Fibroblast of skin of left biceps (primary cell): ENCODE measurements around the gene TMEM217.
"Not testable (repeated sequence)": the region's sequence is repeated elsewhere in the genome, so short reads cannot be mapped to it uniquely, and the experiment has no call there.

Source experiments
- DNase-seq, 2 experiments: peaks; one replicate each; pipeline ENCODE4 v3.0.0-alpha.2; 2013; ENCODE audit warnings: low read depth in 2 of 2

Gene TMEM217

DNA sequence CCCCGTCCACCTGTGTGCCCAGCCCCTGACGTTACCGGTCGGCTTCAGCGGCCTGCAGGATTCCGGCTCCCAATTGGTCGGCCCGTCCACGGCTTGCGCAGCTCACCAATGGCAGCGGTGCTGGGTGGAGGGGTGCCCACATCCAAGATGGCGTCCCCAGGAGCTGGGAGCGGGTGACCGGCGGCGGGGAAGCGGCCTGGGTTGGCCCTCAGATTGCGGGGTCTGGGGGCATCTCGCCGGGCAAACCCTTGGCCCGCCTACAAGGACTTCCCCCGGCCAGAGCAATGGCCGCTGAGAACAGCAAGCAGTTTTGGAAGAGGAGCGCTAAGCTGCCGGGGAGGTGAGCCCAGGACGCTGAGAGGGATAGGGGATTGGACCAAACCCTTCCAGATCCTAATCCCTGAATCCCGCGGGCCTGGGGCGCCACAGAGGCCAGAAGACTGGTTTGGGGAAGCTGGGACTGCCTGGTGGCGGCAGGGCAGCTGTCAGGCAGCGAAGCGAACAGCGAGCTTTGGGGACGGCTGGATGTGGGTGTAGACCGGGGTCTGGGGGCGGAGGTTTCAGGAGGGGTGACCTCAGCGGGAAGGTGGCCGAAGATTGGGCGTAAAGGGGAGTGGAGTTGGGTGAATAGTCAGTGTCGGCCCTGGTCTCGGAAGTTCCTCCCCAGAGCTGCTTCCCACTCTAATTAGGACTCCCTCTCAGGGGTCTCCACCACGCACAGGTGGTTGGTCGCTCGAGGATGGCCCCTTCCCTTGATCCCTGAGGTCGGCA, at the start of gene TMEM217, which contains the start of gene TBC1D22B:
TMEM217 (minus strand) TSS at position 511 of the 771 bp plus-strand sequence. CDS start 39,114 bp downstream, outside the sequence.
TBC1D22B (plus strand) TSS at position 139 of the 771 bp plus-strand sequence; CDS start at position 285, 146 bp downstream.
- DNase-seq, result peak; percentile 57 to 68

DNA sequence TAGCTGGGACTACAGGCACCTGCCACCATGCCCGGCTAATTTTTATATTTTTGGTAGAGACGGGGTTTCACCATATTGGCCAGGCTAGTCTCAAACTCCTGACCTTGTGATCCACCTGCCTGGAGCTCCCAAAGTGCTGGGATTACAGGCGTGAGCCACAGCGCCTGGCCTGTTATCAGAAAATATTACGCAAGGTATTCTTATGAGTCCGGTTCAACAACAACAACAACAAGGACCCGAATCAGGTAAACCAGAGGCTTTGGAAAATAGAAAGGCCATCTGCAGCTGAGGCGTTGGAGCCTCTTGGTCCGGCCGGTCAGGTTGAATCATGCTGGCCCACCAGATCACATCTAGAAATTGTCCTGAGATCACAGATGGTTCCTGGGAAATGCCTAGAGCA, 49.5 kb upstream of the TMEM217 start:
- not testable (repeated sequence) for DNase-seq

DNA sequence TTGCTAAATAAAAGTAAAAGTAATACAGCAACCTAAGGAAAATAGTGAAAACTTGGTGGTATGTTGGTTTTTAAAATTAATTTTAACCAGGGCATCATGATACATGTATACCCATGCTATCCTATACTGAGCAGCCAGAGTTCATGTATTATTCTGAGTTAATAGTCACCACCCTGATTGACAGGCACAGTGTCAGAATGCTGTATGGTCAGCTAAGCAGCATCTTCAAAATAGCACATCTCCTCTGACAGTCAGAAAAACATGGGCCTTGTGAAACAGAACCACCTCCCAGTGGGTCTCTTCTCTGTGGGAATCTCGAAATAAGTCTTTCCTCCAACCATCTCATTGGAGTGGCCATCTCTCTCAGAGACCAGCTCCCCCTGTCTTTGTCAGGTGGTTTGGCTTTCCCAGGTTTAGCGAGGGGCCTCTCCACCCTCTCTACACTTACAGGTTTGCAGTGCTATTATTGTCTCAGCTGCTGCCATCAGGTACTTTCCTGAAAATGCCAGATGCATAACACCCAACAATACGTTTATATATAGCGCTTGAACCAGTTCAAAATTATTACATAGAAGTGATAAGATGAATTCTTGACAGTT, 48.8 kb upstream of the TMEM217 start:
- DNase-seq, result no peak

DNA sequence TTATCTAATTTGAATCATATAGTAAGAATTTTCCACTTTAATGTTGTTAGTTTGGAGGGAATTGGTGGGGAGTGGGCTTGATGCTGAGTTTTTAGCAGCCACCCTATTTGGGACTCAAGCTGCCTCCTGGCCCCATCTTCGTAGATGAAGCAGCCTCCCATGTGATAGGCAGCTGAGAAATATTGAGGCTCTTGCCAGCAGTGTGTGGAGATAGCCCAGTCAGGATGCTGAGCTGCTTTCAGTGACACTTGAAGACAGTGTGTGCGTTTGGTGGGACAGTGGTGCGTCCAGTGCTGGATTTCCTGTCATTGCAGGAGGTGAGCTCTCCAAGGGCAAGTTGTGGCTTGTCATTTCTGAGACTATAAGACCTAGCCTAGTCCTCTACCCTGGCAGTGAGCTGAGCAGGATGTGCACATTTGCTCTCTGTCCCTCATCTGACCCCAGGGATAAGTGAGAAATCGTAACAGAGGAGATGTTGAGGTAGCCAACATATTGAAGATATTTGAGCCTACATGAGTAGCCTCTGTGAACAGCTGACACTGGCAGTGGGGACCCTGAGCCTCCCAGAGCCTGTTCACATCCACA, 48.0 kb upstream of the TMEM217 start:
- no peak for DNase-seq

DNA sequence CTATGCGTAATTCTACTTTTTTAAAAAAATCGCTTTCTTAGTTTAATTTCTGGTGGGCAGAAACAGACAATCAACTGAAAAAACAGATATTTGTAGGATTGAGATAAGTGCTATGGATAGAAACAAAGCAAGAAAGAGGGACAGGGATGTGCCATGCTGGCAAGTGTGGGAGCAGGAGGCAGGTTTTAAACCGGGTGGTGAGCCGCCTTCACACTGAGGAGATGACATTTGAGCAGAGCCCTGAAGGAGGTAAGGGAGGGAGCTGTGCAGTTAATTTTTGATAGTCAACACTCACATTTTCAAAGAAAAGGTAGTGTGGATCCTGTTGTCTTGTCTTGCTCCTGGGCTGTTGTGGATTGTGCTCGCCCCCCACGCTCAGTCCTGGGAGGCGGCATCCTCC, 46.8 kb upstream of the TMEM217 start:
- no peak for DNase-seq

DNA sequence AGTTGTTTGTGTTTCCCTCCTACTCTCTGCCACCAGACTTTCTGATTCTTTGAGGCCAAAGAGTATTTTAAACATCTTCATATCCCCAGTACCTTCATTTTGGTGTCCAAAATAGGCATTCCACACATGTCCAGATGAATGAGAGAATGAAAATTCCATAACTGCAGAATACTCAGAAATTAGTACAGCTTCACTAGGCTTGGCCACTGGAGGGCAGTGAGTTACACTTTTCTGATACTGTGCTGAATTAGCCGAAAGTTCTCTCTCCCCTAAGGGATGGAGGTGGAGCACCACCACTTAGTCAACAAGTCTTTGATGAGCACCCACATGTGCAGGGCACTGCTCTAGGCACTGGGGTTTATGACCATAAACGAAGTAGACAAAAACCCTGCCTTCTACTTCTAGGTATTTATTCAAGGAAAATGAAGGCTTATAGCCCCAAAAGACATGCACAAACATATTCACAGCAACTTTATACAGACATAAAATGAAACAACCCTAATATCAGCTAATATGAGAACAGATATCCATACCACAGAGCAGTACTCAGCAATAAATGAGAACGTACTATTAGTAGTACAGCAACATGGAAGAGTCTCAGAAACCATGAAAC, 46.1 kb upstream of the TMEM217 start:
- peak in 1 of 2 experiments; percentile 23 for DNase-seq

DNA sequence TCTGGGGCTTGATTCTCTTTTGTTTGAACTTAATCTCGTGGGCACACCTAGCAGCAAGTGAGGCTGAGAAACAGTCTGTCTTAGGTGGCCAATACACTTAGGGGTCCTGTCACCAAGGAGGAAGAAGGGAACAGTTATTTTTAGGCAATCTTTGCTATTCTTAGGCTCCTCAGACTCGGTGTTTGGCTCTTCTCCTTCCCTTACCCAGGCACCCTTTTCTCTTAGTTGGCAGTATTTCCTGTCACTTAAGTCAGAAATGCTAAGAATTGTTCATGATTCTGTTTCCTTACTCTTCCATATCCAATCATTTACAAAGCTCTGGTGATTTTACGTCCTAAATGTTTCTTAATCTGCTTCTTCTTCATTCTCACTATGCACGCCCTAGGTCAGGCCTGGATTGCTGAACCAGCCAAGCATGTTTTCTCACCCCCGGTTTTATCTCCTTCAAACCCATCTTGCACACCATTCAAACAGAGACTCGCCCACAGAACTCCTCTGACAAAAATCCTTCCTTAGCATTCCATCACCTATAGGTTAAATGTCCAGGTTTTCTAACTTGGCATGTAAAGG, 45.2 kb upstream of the TMEM217 start:
- DNase-seq, result no peak

DNA sequence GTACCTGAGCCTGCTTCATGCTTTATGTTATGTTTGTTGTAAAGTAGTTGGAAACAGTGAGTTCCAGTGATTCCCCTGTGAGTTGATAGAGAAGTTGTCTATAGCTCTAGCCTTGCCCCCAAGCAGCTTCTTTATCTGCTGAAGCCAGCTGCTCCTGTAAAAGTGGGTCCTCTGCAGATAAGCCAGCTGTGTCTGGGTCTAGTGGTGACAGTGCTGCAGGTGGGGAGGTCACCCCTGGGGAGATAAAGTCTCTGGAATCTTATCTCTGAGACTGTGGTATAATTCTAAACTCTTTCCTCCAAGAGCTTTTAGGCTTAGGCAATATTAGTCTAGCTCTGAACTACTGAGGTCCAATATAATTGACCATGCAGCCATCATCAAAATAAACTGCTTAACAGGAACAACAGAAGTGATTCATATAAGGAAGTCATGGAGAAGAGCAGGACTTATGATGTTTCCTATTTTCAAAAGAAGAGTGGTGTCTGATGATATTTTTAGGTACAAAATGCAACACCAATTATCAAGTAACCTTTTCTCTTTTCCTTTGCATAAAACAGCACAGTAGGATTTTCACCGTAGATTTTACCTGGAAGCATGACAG, 44.2 kb upstream of the TMEM217 start:
- no peak for DNase-seq

DNA sequence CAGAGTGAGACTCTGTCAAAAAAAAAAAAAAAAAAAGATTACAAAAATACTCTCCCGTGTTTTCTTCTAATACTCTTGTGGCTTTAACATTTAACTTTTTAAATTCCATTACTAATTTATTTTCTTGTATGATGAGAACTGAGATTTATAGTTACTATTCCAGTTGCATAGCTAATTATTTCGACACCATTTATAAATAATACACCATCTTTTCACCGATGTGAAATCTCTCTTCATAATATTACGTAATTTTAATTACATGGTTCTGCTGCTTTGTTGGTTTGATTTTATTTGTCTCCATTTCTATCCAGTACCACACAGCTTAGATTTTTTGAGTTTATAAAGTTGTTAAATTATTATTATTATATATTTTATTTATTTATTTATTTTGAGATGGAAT, 42.0 kb upstream of the TMEM217 start:
- no peak for DNase-seq

DNA sequence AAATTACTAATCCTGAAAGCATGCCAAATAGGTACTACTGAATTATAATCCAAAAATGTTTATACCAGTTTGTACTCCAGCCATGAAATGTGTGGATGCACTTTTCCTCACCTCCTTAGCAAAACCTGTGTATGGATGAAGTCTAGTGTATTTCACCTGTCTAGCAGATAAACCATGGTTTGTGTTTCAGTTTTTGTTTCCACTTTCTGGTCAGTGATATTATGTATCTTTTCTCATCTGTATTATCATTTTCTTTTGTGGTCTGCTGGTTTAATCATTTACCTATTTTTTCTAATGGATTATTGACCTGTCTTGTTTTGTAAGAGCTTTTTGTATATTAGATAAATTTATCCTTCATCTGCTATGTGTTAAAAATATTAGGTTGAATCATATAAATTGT, 41.0 kb upstream of the TMEM217 start:
- DNase-seq, result no peak

DNA sequence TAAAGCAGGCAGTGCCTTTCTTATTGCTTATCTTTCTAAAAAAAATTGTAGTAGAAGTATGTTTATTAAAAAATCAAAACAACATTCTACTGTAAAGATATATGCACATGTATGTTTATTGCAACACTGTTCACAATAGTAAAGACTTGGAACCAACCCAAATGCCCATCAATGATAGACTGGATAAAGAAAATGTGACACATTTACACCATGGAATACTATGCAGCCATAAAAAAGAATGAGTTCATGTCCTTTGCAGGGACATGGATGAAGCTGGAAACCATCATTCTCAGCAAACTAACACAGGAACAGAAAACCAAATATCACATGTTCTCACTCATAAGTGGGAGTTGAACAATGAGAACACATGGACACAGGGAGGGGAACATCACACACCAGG, 39.7 kb upstream of the TMEM217 start:
- DNase-seq, result not testable (repeated sequence)

DNA sequence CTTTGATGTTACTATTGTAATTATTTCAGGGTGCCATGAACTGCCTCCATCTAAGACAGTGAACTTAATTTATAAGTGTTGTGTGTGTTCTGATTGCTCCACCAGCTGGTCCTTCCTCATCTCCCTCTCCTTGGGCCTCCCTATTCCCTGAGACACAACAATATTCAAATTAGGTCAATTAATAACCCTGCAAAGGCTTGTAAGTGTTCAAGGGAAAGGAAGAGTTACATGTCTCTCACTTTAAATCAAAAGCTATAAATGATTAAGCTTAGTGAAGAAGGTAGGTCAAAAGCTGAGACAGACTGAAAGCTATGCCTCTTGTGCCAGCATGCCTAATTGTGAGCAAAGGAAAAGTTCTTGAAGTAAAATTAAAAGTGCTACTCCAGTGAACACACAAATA, 35.5 kb upstream of the TMEM217 start:
- no peak for DNase-seq

DNA sequence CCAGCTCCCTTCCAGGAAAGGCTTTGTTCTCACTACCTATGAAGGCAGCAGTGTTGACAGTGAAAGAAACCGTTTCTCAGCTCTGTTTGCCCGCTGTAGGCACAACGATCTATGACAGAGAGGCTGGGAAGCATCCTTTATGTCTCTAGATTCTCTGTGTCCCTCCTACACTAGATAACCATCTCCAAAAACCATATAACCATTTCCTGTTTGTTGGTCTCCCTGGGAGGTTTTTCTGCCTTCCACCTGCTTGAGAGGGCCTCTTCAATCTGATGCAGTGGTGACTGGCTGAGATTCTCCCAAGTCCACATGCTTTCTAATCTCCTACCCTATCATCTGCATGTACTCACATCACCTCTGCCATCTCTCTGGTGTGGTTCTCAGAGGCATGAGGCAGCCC, 32.0 kb upstream of the TMEM217 start:
- DNase-seq, result no peak

DNA sequence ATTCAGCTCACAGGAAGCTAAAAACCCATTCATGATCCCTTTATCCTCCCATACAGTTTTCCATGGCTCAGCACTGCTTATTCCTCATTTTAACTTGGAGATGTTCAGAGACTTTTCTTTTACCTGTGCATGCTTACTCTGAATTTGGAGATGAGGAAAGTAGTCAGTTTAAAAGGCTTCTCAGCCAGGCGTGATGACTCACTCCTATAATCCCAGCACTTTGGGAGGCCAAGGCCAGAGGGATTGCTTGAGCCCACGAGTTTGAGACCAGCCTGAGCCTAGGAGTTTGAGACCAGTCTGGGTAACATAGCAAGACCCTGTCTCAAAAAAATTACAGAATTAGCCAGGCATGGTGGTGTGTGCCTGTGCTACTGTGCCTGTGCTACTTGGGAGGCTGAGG, 30.3 kb upstream of the TMEM217 start:
- no peak for DNase-seq

DNA sequence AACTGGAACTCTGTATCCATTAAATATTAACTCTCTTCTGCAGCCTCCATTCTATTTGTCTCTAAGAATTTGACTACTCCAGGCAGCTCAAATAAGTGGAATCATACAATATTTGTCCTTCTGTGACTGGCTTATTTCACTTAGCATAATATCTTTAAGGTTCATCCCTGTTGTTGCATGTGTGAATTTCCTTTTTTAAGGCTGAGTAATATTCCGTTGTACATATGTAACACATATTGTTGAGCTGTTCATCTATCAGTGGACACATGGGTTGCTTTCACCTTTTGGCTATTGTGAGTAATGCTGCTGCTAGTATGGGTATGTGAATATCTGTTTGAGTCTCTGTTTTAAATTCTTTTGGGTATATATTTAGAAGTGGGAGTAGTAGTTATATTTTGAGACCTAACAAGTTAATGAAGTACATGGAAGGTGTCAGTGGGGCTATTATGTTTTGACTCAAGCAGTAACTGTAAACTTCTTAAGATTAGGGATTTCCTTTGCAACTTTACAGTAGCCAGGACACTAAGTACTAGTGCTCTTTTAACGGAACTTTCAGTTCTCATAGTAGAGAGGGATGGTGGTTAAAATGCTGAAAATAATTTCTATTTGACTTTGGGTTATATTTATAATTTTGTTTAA, 29.7 kb upstream of the TMEM217 start:
- no peak for DNase-seq

DNA sequence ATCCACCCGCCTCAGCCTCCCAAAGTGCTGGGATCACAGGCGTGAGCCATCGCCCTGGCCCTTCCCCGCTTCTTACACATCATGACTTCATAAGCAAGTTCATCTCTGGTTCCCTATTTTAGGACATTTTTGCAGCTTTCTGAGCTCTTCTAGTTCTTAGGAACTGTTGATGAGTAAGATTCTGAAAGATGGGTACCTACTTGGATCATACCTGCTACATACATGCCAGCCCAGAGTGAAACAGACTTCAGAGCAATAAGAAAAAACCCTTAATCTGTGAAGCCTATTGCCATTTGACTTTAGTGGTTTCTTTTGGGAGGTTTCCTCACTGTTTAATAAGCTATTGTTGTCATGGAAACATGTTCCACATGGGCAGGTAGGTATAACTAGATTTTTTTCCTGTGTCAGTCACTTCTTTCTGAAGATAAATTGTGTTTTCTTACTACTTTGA, 27.9 kb upstream of the TMEM217 start:
- no peak for DNase-seq

DNA sequence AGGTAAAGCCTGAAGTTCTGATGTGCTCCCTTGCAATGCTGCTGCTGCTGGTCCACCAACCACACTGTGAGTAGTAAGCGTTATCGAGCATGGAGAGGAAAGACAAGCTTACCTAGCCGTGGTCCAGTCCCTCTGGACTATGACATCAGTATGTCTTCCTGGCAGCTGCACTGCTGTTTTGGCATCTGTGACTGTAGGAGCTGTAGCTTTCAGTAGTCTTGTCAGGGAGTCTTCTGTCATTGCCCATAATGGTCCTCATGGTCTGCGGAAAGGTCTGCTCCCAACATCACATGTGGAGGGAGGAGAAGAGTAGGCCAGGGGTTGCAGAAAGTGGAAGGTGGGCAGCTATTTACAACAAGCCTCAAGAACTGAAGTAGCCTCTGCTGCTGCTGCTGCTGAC, 26.8 kb upstream of the TMEM217 start:
- DNase-seq, result no peak

DNA sequence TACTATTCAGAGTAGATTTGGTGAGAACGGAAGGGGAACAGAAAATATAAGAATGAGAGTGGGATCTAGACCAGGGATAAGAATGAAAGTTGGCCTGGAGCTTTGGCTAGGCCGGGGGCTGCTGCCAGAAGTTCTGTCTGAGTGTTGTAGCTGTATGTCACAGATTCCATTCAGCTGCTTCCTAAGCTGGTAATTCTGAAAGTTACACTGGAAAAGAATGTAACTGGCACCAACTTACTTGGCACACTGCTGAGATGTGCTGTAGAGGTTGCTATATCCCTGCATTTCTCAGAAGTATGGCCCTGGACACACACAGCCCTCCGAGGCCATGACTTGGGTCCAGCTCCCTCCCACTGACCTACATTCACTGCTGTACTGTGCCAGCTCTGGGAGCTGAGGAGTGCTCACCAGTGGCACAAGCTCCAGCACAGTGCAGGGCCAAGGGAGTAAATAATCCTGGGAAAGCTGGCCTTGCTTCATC, 25.8 kb upstream of the TMEM217 start:
- no peak for DNase-seq

DNA sequence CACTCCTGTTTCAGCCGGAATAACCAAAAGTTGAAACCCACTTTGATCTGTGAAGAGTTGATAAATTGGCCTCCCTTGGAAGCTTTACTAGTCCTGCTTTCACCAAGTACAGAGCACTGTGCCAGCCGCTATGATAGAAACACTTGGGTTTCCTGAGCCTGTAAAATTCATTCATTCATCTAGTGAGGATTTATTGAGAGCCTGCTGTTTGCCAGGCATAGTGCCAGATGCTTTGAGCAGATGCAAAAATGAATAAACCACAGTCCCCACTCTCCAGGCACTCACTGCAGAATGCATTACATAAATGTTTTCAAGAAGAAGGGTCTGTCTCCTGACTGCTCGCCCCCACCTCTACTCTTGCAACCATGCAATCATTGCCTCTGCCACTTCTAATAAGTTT, 25.3 kb upstream of the TMEM217 start:
- DNase-seq, result no peak

DNA sequence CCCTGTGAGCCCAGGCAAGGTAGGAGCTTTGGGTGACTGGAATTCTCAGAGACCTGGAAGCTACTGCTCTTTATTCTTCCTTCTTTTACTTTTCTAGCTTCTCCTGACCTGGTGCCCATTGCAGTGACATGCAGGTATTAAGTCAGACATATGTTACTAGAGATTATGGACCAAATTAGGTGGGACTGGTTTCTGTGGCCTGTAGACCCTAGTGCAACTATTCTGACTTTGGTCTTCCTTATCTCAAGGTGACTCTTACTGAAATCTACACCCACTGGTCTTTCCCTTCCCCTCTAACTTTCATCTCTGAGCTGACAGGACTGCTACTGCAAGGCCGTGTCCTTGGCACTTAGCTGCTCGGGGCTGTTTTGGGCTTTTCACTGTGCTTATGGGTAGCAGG, 24.4 kb upstream of the TMEM217 start:
- no peak for DNase-seq
